NCI-H1930 (cell line): Measurements from ENCODE around the gene CFAP74.

Source experiments
- DNase-seq, 2 experiments: peaks; one replicate each; lab custom pipeline; 2025; lab: John Stamatoyannopoulos, UW

The CFAP74 gene

GRCh38 chr1:1969953-1970716 is 33.5 kb downstream of the CFAP74 start:
- no peak for DNase-seq

GRCh38 chr1:1969505-1969900 is 34.1 kb downstream of the CFAP74 start:
- no peak for DNase-seq

GRCh38 chr1:1968767-1969504 is 34.6 kb downstream of the CFAP74 start:
- no peak for DNase-seq

- no peak for DNase-seq
Measured at GRCh38 chr1:1967879-1968278, 35.7 kb downstream of the CFAP74 start.

- no peak for DNase-seq
Measured at GRCh38 chr1:1967151-1967550, 36.4 kb downstream of the CFAP74 start.

GRCh38 chr1:1966071-1966740 is 37.4 kb downstream of the CFAP74 start:
- no peak for DNase-seq

- DNase-seq, result no peak
Measured at GRCh38 chr1:1965546-1965945, 38.0 kb downstream of the CFAP74 start.

- no peak for DNase-seq
Measured at GRCh38 chr1:1964811-1965210, 38.8 kb downstream of the CFAP74 start.

- DNase-seq, result no peak
Measured at GRCh38 chr1:1963570-1963969, 40.0 kb downstream of the CFAP74 start.

- DNase-seq, result no peak
Measured at GRCh38 chr1:1962752-1963151, 40.8 kb downstream of the CFAP74 start.

- DNase-seq, result no peak
Measured at GRCh38 chr1:1960480-1961196, 42.9 kb downstream of the CFAP74 start.

GRCh38 chr1:1959840-1960479 is 43.6 kb downstream of the CFAP74 start:
- peak; percentile 41 to 72 for DNase-seq

- DNase-seq, result no peak
Measured at GRCh38 chr1:1959459-1959839, 44.1 kb downstream of the CFAP74 start.

- no peak for DNase-seq
Measured at GRCh38 chr1:1958071-1958541, 45.5 kb downstream of the CFAP74 start.

- DNase-seq, result no peak
Measured at GRCh38 chr1:1957533-1957961, 46.0 kb downstream of the CFAP74 start.

- no peak for DNase-seq
Measured at GRCh38 chr1:1956586-1957532, 46.7 kb downstream of the CFAP74 start.

- DNase-seq, result no peak
Measured at GRCh38 chr1:1956101-1956500, 47.5 kb downstream of the CFAP74 start.

GRCh38 chr1:1955621-1956094 is 47.9 kb downstream of the CFAP74 start:
- DNase-seq, result no peak

GRCh38 chr1:1954831-1955441 is 48.6 kb downstream of the CFAP74 start:
- no peak for DNase-seq

- no peak for DNase-seq
Measured at GRCh38 chr1:1954015-1954414, 49.6 kb downstream of the CFAP74 start.
